Sigmoid colon (tissue), 7 donors: ENCODE data around the gene USP2. TPM values are rescaled to one million over a fixed set of nuclear protein-coding genes. Genes with fewer than 3 reads are reported as not detected.
"Not testable (repeated sequence)": the region's sequence is repeated elsewhere in the genome, so short reads cannot be mapped to it uniquely, and the experiment has no call there.

Experiments used
- DNase-seq: peaks from one replicate; pipeline ENCODE4 v3.0.0-alpha.2; 2019
- H3K27ac ChIP-seq, 4 donors: fragments of 200-600 bp; sonication (generic); one replicate each; pipeline ENCODE4 v1.5.1; 2016 to 2019; ENCODE audit warnings: mild to moderate bottlenecking in 1 of 4
- H3K27me3 ChIP-seq, 3 donors: fragments of 200-600 bp; sonication (generic); one replicate each; pipeline ENCODE4 v1.5.1; 2019; ENCODE audit warnings: mild to moderate bottlenecking in 1 of 3
- H3K36me3 ChIP-seq, 4 donors: fragments of 200-600 bp; sonication (generic); one replicate each; pipeline ENCODE4 v1.5.1; 2016 to 2019
- H3K4me1 ChIP-seq, 4 donors: fragments of 200-600 bp; sonication (generic); one replicate each; pipeline ENCODE4 v1.5.1; 2017 to 2019
- H3K4me3 ChIP-seq, 4 donors: fragments of 200-600 bp; sonication (generic); one replicate each; pipeline ENCODE4 v1.5.1; 2017 to 2019; ENCODE audit warnings: mild to moderate bottlenecking in 2 of 4, moderate library complexity in 1 of 4
- H3K9me3 ChIP-seq, 4 donors: fragments of 200-600 bp in 3 of 4; sonication (generic) in 3 of 4; one replicate each; pipeline versions ENCODE4 v1.5.1 to v1.6.1; 2013 to 2019
- CTCF ChIP-seq, 4 experiments: fragments of 450-650 bp in 3 of 4; fragments of 200-600 bp in 1 of 4; IDR thresholded peaks; one replicate each; pipeline ENCODE4 v1.5.1; 2016 to 2019; ENCODE audit warnings: antibody characterized with exemption in 4 of 4, mild to moderate bottlenecking in 3 of 4, moderate library complexity in 2 of 4
- EP300 ChIP-seq, 4 donors: sonication (generic); formaldehyde crosslinking; IDR thresholded peaks; one replicate each; pipeline ENCODE4 v1.6.1; 2017; ENCODE audit warnings: antibody characterized with exemption in 4 of 4
- POLR2A ChIP-seq, 2 donors: fragments of 450-650 bp; IDR thresholded peaks; one replicate each; pipeline ENCODE4 v1.6.1; 2016; ENCODE audit warnings: antibody characterized with exemption in 2 of 2, mild to moderate bottlenecking in 2 of 2, moderate library complexity in 2 of 2
- POLR2AphosphoS5 ChIP-seq, 4 donors: sonication (generic); formaldehyde crosslinking; IDR thresholded peaks; one replicate each; pipeline ENCODE4 v1.6.1; 2017; ENCODE audit warnings: antibody characterized with exemption in 4 of 4
- WGBS, 2 donors: extraction: QIAGEN DNeasy Blood & Tissue Kit; methylation state at CpG; one replicate each; pipeline ENCODE4 v1.1.7; 2013; 5-methylcytosine and 5-hydroxymethylcytosine counted together
- intact Hi-C: fragments of 100-400 bp; cut with DNase I; formaldehyde crosslinking; loops from one replicate; pipeline ENCODE4 v1.15.1; 2023
- polyA plus RNA-seq, 3 donors: library from polyadenylated mRNA; stranded (reverse); fragments of 200-250 nt; gene quantifications; one replicate each; pipeline ENCODE4 v1.2.3, GENCODE V29; 2013
- total RNA-seq, 4 donors: library from RNA; depleted of rRNA; stranded (reverse); fragments of >200 nt; gene quantifications; one replicate each; pipeline ENCODE4 v1.1.0, GENCODE V29; 2016
- donor health status: healthy with polysubstance abuse.
- donor health status: Bipolar disorder and iron deficiency.
- donor health status: healthy.

The USP2 gene
- total and polyA plus RNA-seq, 7 donors = 0.71 to 13.2 (median 1.9) TPM

DNA sequence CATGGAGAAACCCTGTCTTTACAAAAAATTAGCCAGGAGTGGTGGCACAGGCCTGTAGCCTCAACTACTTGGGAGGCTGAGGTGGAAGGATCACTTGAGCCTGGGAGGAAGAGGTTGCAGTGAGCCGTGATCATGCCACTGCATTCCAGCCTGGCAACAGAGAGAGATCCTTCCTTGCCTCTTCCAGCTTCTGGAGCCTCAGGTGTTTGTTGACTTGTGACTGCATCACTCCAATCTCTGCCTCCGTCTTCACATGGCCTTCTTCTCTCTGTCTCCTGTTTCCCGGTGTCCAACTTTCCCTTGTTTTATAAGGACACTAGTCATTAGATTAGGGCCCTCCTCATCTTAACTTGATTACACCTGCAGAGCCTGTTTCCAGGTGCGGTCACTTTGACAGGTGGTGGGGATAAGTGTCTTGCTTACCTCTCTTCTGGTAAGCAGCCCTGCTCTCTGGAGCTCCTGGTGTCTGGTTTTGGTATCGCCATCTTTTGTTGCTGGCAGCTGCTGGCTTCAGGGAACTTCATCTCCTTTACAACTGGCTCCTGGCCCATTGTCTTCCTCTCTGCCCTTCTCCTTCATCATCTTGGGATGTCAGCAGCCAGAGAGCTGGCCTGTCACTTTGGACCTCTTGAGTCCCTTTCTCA, 8.2 kb upstream of the USP2 start:
- 69 to 77% methylated on average over 5 of the region's 5 CpGs for whole genome bisulfite sequencing, 2 donors
- H3K4me1 ChIP-seq = no peaks in the 10 kb centered on the region
- H3K27ac ChIP-seq = no peak overlapping the region
- intact Hi-C loops = no loop called here
- no peak for TF ChIP-seq POLR2AphosphoS5 (IDR thresholded peaks at IDR 0.05)
- no peak for TF ChIP-seq CTCF (IDR thresholded peaks at IDR 0.05)
- TF ChIP-seq POLR2A (IDR thresholded peaks at IDR 0.05) = no peak
- TF ChIP-seq EP300 (IDR thresholded peaks at IDR 0.05) = no peak
- no peaks in the 10 kb centered on the region for H3K36me3 ChIP-seq
- H3K9me3 ChIP-seq = no peaks in the 10 kb centered on the region
- no peak for DNase-seq
- no peaks in the 10 kb centered on the region for H3K27me3 ChIP-seq
- no peak overlapping the region for H3K4me3 ChIP-seq

DNA sequence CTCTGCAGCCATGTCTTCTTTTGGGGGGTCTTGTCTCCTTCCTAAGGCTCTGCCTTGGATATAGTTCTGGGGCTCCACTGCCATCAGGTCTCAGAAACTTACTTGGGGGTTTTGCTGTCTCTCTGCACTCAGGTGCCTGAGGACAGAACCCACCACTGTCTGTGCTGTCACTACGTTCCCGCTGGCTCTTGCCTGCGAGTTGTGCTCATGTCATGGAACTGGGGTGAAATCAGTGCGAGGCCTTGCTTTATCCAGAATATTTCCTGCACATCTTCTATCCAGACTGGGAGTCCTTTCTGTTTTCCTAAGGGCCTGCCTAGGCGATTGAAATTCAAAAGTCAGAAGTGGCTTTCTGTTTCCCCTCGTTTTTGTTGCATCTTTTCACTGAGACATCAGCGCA, 6.6 kb upstream of the USP2 start:
- intact Hi-C loops = no loop called here
- H3K27me3 ChIP-seq = no peaks in the 10 kb centered on the region
- no peaks in the 10 kb centered on the region for H3K36me3 ChIP-seq
- H3K9me3 ChIP-seq = no peaks in the 10 kb centered on the region
- 86 to 91% methylated on average over 7 of the region's 7 CpGs for WGBS, 2 donors
- H3K4me3 ChIP-seq = no peak overlapping the region
- H3K27ac ChIP-seq = no peak overlapping the region
- DNase-seq = no peak
- H3K4me1 ChIP-seq = no peaks in the 10 kb centered on the region
- TF ChIP-seq POLR2AphosphoS5 (IDR thresholded peaks at IDR 0.05) = no peak
- no peak for TF ChIP-seq CTCF (IDR thresholded peaks at IDR 0.05)
- no peak for TF ChIP-seq EP300 (IDR thresholded peaks at IDR 0.05)
- TF ChIP-seq POLR2A (IDR thresholded peaks at IDR 0.05) = no peak

DNA sequence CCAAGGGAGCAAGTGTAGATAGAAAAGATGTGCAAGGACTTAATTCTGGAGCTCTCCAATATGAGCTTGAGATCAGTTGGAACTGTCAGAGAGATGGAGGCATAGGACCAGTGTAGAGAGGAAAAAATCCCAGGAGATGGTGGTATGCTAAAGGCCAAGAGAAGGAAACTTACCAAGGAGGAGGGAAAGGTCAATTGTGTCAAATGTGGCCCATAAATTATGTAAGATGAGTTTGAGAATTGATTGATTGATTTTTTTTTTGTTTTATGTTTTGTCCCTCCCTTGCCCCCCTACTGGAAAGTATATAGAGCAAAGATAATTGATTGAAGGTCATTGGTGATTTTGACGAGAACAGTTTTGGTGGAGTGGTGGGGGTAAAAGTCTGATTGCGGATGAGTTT, 2.8 kb upstream of the USP2 start:
- Histone ChIP-seq H3K36me3 (no peaks in the 10 kb centered on the region), H3K27me3 (no peaks in the 10 kb centered on the region), H3K27ac (no peak overlapping the region), H3K4me1 (peaks cover 0 to 21% (median 12%) of the 10 kb centered on the region in 4 donors), H3K9me3 (no peaks in the 10 kb centered on the region), H3K4me3 (no peak overlapping the region)
- intact Hi-C loops = loop anchor here (5.0 kb wide), 1 partner anchor 42 kb away; the partner anchor contains the start of gene C1QTNF5
- DNase-seq = no peak
- 85 to 86% methylated on average over 2 of the region's 2 CpGs for WGBS, 2 donors
- no peak for TF ChIP-seq EP300 (IDR thresholded peaks at IDR 0.05)
- TF ChIP-seq CTCF (IDR thresholded peaks at IDR 0.05) = no peak
- TF ChIP-seq POLR2AphosphoS5 (IDR thresholded peaks at IDR 0.05) = no peak
- no peak for TF ChIP-seq POLR2A (IDR thresholded peaks at IDR 0.05)

GRCh38 chr11:119382513-119382912, 1.0 kb upstream of the USP2 start:
- not testable (repeated sequence) for H3K27me3 ChIP-seq, H3K27ac ChIP-seq
- intact Hi-C loops = loop anchor here (2.0 to 5.0 kb wide), 2 partner anchors 40 to 92 kb away; partner anchors contain the start of gene C1QTNF5

DNA sequence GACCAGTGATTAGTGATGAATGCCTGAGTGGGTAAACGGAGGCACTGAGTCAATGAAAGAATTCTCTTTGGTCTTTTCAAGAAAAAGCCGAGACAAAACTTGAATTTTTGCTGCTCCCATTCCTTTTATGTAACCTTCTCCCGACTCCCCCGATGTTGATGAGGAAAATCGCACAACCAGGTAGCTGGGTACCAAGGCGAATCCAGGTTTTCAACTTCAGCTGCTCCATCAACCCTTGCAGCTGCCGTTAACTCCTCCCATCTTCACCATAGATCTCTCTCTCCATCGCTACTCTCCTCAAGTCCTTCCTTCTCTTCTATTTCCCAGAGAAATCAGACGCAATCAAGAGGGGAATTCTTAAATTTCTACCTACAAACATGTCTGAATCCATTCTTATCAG, 611 bp upstream of the USP2 start:
- TF ChIP-seq EP300 (IDR thresholded peaks at IDR 0.05) (no peak), POLR2AphosphoS5 (IDR thresholded peaks at IDR 0.05) (no peak), POLR2A (IDR thresholded peaks at IDR 0.05) (no peak)
- no peak for DNase-seq
- Histone ChIP-seq H3K27me3 (no peaks in the 10 kb centered on the region), H3K36me3 (no peaks in the 10 kb centered on the region), H3K4me3 (peak overlapping the region; percentile 32 to 47 (median 40)), H3K9me3 (no peaks in the 10 kb centered on the region), H3K27ac (peak overlapping the region in 2 of 4 donors; percentile 69 to 79), H3K4me1 (peaks cover 0 to 21% (median 12%) of the 10 kb centered on the region in 4 donors)
- WGBS, 2 donors = 11 to 14% methylated on average over 9 of the region's 9 CpGs
- intact Hi-C loops = loop anchor here (2.0 to 5.0 kb wide), 2 partner anchors 40 to 93 kb away; partner anchors contain the start of gene C1QTNF5

More at GRCh38 chr11:119382513-119382912, 1.0 kb upstream of the USP2 start:
- not testable (repeated sequence) for DNase-seq, H3K36me3 ChIP-seq, H3K4me3 ChIP-seq, H3K9me3 ChIP-seq
- peaks cover 0 to 21% (median 12%) of the 10 kb centered on the region in 4 donors for H3K4me1 ChIP-seq
- 90 to 91% methylated on average over 14 of the region's 14 CpGs for WGBS, 2 donors
